Stimulated activated naive B cell treated with anti-CD40 and anti-IgM and Interleukin-4, amounts not matched to agents 10 μg/mL and 1 μg/mL and 100 μg/mL, for 72 hours (primary cell): Measurements from ENCODE around the gene LEPR.

Experiments
- ATAC-seq, 2 donors: fragments of 150-1000 bp; cut with Tn5 transposase; replicated peaks; 2 replicates each; pipeline ENCODE4 v1.10.0; 2021; ENCODE audit warnings: moderate library complexity in 1 of 2
- DNase-seq: peaks from one replicate; pipeline ENCODE4 v3.0.0; 2021
- H3K27ac Mint-ChIP-seq: one replicate; pipeline ENCODE4 v1.8.0; 2022; ENCODE audit warnings: mild to moderate bottlenecking, mixed read lengths
- H3K27me3 Mint-ChIP-seq, 2 donors: one replicate each; pipeline ENCODE4 v1.8.0; 2022; ENCODE audit warnings: mixed read lengths in 2 of 2
- H3K36me3 Mint-ChIP-seq, 2 donors: one replicate each; pipeline ENCODE4 v1.8.0; 2022; ENCODE audit warnings: mixed read lengths in 2 of 2, mild to moderate bottlenecking in 1 of 2
- H3K4me1 Mint-ChIP-seq, 2 donors: one replicate each; pipeline ENCODE4 v1.8.0; 2022; ENCODE audit warnings: mixed read lengths in 2 of 2, mild to moderate bottlenecking in 1 of 2
- H3K4me3 Mint-ChIP-seq, 2 donors: one replicate each; pipeline ENCODE4 v1.8.0; 2022; ENCODE audit warnings: mild to moderate bottlenecking in 2 of 2, mixed read lengths in 2 of 2, moderate library complexity in 1 of 2
- H3K9me3 Mint-ChIP-seq, 2 donors: one replicate each; pipeline ENCODE4 v1.8.0; 2022; ENCODE audit warnings: mixed read lengths in 2 of 2, mild to moderate bottlenecking in 1 of 2

LEPR gene

DNA sequence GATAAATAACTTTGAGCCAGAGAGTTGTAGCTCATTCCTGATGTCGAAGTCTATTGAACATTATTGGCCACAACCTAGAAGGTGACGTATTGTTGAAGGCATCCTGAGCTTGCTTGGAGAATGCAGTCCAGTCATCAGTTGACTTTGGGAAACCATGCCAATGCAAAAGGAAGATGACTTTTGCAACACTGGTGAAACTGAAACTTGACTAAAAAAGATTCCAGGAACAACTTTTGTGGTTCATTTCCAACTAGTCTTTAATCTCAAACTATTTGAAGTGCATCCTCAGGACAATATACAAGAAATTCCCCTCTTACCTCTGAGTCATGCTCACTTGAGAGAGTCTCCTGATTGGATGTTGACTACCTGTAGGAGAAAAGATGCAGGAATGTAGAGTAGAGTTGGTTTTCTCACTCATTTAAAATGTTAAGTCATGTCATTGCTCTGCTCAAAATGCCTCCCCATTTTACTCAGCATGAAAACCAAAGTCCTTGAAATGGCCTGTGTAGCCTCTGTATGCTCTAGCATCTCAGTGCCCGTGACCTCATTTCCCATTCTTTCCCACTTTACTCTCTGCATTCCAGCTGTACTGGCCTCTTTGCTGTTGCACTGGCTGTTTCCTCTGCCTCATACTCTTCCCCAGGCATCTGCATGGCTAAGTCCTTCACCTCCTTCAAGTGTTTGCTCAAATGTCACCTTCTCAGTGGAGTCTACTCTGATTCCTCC, 24.4 kb upstream of the LEPR start:
- no peak for ATAC-seq
- H3K9me3 Mint-ChIP-seq, result no peaks in the 10 kb centered on the region
- H3K4me1 Mint-ChIP-seq, result peaks cover 0 to 3% of the 10 kb centered on the region in 2 donors
- H3K36me3 Mint-ChIP-seq, result no peaks in the 10 kb centered on the region
- no peak overlapping the region for H3K4me3 Mint-ChIP-seq
- H3K27ac Mint-ChIP-seq, result no peak overlapping the region
- H3K27me3 Mint-ChIP-seq, result no peaks in the 10 kb centered on the region
- DNase-seq, result no peak

DNA sequence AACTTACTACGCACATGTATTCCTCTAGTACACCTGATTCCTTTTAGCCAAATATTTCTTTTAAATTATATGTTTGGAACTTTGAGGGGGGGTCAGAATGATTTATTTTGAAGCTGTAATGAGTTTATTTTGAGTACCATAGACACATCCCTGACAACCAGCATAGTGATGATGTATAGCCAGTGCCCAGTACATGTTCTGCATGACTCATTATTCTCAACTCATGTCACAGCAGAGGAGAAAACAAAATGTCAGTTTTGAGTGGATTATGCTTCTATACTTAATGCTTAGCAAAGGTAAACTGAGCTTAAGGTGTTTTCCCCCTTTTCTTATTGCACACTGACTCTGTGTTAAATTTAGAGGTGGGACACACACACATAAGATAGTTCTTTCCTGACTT, 22.4 kb upstream of the LEPR start:
- ATAC-seq (no peak), DNase-seq (no peak)
- no peak overlapping the region for H3K4me3 Mint-ChIP-seq
- H3K27me3 Mint-ChIP-seq, result peaks cover 0 to 1% of the 10 kb centered on the region in 2 donors
- no peaks in the 10 kb centered on the region for H3K36me3 Mint-ChIP-seq
- H3K9me3 Mint-ChIP-seq, result no peaks in the 10 kb centered on the region
- peaks cover 0 to 3% of the 10 kb centered on the region in 2 donors for H3K4me1 Mint-ChIP-seq
- H3K27ac Mint-ChIP-seq, result no peak overlapping the region

DNA sequence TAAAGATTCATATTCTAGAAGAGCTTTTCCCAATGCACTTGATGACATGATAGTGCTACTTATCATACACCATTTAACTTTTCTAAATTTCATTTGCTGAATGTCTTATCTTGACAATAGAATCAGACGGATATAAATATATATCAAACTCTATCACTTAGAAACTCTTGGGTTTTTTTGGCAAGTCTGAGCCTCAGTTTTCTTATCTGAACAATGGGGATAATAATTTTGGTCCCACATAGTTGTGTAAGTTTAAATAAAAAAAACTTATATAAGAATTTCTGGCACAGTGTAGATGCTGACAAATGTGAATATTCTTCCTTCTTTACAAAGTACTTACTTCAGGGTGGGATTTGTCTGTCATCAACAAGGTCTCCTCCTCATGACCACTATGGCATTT, 21.5 kb upstream of the LEPR start:
- Mint-ChIP-seq H3K27me3 (peaks cover 0 to 3% of the 10 kb centered on the region in 2 donors), H3K4me1 (peaks cover 0 to 3% of the 10 kb centered on the region in 2 donors), H3K9me3 (no peaks in the 10 kb centered on the region), H3K4me3 (no peak overlapping the region), H3K36me3 (no peaks in the 10 kb centered on the region), H3K27ac (no peak overlapping the region)
- no peak for DNase-seq
- no peak for ATAC-seq

DNA sequence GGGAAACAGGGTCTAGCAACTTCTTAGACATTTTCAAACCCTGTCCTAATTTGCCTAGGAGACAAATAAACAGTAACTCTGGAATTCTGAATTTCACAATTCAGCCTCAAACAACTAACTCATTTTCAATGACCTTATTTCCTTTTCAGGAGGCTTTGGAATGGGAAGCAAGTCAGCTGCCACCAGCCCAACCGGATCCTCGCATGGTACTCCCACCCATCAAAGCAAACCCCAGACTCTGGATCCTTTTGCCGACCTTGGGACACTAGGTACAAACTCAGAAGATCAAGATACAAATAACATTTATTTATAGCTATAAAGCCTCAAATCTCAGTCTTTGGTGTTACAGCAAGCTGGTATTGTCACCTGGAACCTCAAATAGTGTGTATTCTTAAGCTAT, 18.9 kb upstream of the LEPR start:
- H3K27ac Mint-ChIP-seq, result no peak overlapping the region
- H3K27me3 Mint-ChIP-seq, result peaks cover 0 to 9% of the 10 kb centered on the region in 2 donors
- no peak for DNase-seq
- H3K9me3 Mint-ChIP-seq, result no peaks in the 10 kb centered on the region
- ATAC-seq, result no peak
- H3K36me3 Mint-ChIP-seq, result no peaks in the 10 kb centered on the region
- no peaks in the 10 kb centered on the region for H3K4me1 Mint-ChIP-seq
- no peak overlapping the region for H3K4me3 Mint-ChIP-seq

DNA sequence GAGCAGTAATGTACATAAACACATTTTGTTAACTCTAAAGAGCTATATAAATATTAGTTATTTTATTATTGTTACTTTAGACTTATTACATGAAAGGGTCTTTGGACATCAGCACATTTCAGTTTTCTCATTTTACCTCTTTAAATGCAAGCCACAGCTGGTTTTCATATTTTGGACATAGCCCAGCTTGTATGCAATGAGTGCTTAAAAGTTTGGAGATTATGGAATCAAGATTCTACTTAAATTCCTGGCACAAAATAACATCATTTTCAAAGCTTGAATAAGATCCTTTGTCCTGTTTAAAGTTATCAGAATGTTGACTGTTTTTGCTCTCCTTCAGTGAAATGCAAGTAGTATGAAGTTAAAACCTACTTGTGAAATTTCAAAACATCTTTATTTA, 15.5 kb upstream of the LEPR start:
- no peaks in the 10 kb centered on the region for H3K4me1 Mint-ChIP-seq
- H3K27me3 Mint-ChIP-seq, result peaks cover 0 to 23% of the 10 kb centered on the region in 2 donors
- peaks cover 0 to 3% of the 10 kb centered on the region in 2 donors for H3K36me3 Mint-ChIP-seq
- DNase-seq (no peak), ATAC-seq (no peak)
- no peak overlapping the region for H3K27ac Mint-ChIP-seq
- H3K4me3 Mint-ChIP-seq, result no peak overlapping the region
- H3K9me3 Mint-ChIP-seq, result no peaks in the 10 kb centered on the region

DNA sequence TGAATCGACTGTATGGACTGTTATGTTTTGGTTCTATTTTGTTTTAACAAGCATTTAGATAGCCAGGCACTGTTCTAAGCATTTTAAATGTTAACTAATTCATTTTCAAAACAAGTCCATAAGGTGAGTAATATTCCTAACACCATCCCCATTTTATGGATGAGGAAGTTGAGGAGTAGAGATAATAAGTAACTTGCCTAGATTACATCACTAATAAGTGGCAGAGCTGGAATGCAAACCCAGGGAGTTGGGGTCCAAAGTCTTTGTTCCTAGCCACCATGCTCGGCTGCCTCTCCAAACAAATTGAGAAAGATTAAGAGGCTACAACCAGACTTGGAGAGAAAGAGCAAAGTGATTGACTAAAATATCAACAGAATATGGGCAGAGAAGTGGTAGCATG, 12.6 kb upstream of the LEPR start:
- H3K4me1 Mint-ChIP-seq, result no peaks in the 10 kb centered on the region
- ATAC-seq (no peak), DNase-seq (no peak)
- H3K4me3 Mint-ChIP-seq, result no peak overlapping the region
- peaks cover 0 to 3% of the 10 kb centered on the region in 2 donors for H3K36me3 Mint-ChIP-seq
- no peak overlapping the region for H3K27ac Mint-ChIP-seq
- H3K27me3 Mint-ChIP-seq, result peaks cover 0 to 28% of the 10 kb centered on the region in 2 donors
- no peaks in the 10 kb centered on the region for H3K9me3 Mint-ChIP-seq

DNA sequence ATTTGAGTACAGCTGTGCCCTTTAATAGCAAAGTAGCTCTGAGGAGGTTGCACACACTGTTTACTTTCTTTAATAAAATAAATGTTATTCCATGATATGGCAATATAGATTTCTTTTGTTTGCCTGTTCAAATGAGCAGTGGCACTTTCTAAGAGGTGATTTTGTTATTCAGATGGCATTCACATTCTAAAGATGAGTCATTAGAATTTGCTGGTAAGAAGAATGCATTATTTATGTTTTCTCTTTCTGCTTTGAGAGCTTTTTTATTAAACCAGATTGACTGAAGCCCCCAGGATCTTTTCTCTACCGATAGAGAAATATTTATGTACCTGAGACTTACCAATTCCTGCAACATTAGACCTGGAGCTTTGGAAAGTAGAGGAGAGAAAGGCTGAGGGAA, 11.2 kb upstream of the LEPR start:
- Mint-ChIP-seq H3K4me1 (no peaks in the 10 kb centered on the region), H3K27ac (no peak overlapping the region), H3K9me3 (no peaks in the 10 kb centered on the region), H3K4me3 (no peak overlapping the region), H3K27me3 (peaks cover 0 to 25% of the 10 kb centered on the region in 2 donors), H3K36me3 (peaks cover 0 to 3% of the 10 kb centered on the region in 2 donors)
- DNase-seq (no peak), ATAC-seq (no peak)

DNA sequence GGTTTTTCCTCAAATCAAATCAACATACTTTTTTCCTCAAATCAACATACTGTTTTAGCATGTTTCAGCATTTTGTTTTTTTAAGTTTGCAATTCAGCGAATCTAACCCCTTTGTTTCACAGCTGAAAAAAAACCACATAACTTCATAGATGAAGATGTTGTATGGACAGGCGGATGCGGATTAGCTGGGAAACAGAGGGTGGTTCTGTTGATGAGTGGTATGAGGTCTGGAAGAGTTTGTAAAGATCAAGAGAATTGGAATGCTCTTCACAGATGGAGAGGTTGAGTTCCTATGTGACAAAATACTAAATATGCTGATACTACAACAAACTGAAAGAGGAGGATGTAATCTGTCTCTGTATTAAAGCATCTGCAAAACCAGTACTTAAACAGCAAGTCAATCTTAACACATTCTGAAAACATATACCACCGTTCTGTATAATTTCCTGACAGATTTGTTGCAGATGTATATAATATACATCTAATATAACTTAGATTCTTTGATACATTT, 10.6 kb upstream of the LEPR start:
- ATAC-seq, result no peak
- Mint-ChIP-seq H3K27me3 (peaks cover 0 to 25% of the 10 kb centered on the region in 2 donors), H3K4me3 (no peak overlapping the region)

DNA sequence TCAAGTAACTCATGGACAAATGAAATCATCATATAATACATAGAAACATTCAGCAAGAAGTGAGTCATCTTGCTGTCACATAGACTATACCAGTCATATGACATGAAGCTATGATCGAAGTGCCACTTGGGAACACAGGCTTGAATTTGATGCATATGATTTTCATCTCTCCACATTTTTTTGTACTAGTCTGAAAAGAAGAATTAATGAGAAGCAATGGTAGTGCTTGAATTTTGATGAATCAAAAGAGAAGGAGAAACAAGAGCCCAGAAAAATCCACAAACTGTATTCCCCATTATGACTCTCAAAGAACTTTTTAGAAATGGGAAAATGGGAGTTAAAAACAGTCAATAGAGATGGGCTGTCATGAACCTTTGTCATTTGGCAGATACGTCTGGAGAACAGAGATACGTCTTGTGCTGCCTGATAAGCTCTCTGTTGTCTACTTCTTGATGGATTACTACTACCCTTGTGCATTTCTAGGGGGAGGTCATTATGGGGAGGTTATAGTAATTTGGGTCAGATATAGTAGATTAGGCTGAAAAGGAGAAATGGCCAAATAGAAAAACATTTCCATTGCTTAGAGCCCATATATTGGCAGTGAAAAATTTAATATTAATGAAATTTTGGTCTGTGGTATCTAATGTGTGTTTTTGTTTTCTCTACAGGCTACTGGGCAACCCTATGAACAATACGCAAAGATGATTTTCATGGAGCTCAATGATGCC, 8.0 kb upstream of the LEPR start:
- Mint-ChIP-seq H3K4me3 (no peak overlapping the region), H3K36me3 (peaks cover 0 to 3% of the 10 kb centered on the region in 2 donors), H3K27ac (no peak overlapping the region), H3K9me3 (no peaks in the 10 kb centered on the region), H3K4me1 (no peaks in the 10 kb centered on the region), H3K27me3 (peaks cover 0 to 19% of the 10 kb centered on the region in 2 donors)
- DNase-seq (no peak), ATAC-seq (no peak)

More for the DNA sequence above, 10.6 kb upstream of the LEPR start:
- no peaks in the 10 kb centered on the region for H3K4me1 Mint-ChIP-seq
- H3K27ac Mint-ChIP-seq, result no peak overlapping the region
- no peak for DNase-seq
- H3K9me3 Mint-ChIP-seq, result no peaks in the 10 kb centered on the region
- H3K36me3 Mint-ChIP-seq, result peaks cover 0 to 3% of the 10 kb centered on the region in 2 donors

DNA sequence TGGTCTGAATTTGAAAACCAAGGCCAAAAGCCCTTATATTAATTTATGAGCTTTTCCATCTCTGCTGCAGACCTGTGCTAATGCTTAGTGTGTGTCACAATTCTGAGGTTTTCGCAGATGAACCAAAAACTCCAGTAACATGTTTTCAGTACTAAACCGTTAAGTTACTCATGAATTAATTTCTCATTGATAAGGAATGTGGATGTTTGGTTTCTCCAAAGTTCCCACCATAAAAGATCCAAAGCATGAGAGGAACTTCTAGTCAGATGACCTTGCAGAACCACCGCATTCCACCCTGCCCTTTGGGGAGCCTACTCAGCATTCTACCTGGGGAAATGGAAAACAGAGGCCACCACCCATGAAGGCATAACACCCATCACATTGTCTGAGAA, 7.5 kb upstream of the LEPR start:
- DNase-seq (no peak), ATAC-seq (no peak)
- Mint-ChIP-seq H3K27ac (no peak overlapping the region), H3K9me3 (no peaks in the 10 kb centered on the region), H3K4me3 (no peak overlapping the region), H3K36me3 (peaks cover 0 to 3% of the 10 kb centered on the region in 2 donors), H3K4me1 (no peaks in the 10 kb centered on the region), H3K27me3 (peaks cover 0 to 16% of the 10 kb centered on the region in 2 donors)

DNA sequence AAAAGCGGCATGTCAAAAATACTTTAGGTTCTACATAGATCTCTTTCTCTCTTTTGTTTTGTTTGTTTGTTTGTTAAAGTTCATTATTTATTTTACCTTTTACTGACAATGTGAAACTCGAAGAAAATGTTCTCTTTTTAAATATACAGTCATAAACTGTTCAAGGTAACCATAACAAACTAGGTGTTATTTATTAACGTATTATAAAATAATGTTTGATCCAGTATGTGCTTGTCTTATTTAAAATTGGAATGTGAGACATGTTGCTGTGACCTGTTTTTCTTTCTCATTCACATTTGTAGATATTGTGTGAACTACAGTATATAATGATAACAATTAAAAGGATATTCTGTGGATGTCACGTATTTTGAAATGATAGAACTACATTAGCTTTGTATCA, 5.9 kb upstream of the LEPR start:
- ATAC-seq, result no peak
- no peak overlapping the region for H3K27ac Mint-ChIP-seq
- H3K36me3 Mint-ChIP-seq, result peaks cover 0 to 3% of the 10 kb centered on the region in 2 donors
- DNase-seq, result no peak
- H3K27me3 Mint-ChIP-seq, result peaks cover 0 to 9% of the 10 kb centered on the region in 2 donors
- H3K9me3 Mint-ChIP-seq, result no peaks in the 10 kb centered on the region
- H3K4me3 Mint-ChIP-seq, result no peak overlapping the region
- H3K4me1 Mint-ChIP-seq, result peaks cover 1 to 7% of the 10 kb centered on the region in 2 donors

DNA sequence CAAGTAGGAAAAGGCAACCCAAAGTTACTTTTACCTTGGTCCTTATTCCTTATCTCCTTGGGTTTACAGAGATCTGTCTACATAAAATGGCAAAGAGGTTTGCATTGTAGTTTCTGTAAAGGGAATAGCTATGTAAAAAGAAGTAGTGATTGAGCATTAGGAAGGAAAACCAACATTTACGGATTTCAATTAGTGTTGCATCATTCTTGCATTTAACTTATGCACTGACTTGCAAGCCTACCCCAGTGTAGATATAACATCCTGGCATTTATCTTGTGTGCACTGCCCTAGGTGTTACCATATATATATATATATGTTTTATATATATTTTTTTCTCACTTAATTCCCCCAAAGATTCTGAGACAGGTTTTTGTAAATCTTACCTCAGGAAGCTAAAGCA, 3.7 kb upstream of the LEPR start:
- no peaks in the 10 kb centered on the region for H3K9me3 Mint-ChIP-seq
- H3K4me3 Mint-ChIP-seq, result no peak overlapping the region
- peaks cover 0 to 4% of the 10 kb centered on the region in 2 donors for H3K27me3 Mint-ChIP-seq
- ATAC-seq (no peak), DNase-seq (no peak)
- peaks cover 6 to 10% of the 10 kb centered on the region in 2 donors for H3K4me1 Mint-ChIP-seq
- no peak overlapping the region for H3K27ac Mint-ChIP-seq
- no peaks in the 10 kb centered on the region for H3K36me3 Mint-ChIP-seq

DNA sequence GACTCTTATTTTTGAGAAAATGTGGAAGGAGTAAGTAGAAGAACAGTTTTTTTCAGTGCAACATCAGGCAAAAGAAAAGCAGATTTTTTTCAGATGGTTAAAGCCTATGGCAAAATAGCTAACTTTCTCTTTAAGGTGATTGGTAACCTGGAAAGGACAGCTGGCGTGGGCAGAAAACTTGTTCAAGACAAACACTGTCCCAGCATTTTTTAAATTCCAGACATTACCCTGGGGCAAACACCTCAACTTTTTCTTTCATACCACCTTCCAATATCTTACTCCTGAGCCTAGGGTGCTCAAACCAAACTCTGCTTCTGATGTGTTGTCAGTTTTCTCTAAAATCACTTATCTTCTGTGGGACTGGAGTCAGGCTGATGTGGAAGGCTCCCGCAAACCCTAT, 2.7 kb upstream of the LEPR start:
- Mint-ChIP-seq H3K4me1 (peaks cover 6 to 10% of the 10 kb centered on the region in 2 donors), H3K27ac (no peak overlapping the region), H3K9me3 (no peaks in the 10 kb centered on the region), H3K27me3 (no peaks in the 10 kb centered on the region), H3K4me3 (no peak overlapping the region), H3K36me3 (no peaks in the 10 kb centered on the region)
- DNase-seq, result no peak
- no peak for ATAC-seq

DNA sequence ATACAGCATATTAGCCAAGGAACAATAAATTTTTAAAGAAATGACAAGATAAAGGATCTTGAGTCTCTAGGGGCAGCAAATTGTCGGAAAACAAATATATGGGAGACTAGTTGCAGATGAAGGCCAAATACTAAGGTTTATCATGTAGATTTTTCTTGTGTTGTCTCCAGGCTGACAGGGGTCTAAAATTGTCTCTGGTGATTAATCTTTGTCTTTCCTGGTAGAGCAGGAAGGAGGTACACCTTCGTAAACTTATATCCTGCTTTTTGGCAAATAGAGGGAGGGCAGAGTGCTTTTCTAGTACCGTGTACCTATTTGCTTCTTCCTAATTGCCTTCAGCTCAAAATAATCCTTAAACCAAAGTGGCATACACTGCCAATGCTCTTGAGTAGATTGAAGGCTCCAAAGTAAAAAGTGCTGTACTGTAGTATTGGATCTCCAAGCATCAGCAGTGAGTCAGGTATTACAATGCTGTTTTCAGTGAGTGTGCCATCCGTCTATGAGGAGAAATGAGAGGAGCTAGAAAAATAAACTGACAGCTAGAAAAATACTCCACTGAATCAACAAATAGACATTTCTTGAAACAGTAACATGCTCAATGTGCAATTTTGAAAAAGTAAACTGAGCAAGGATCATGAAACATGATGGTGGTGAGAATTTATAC, 1.8 kb upstream of the LEPR start:
- Mint-ChIP-seq H3K27ac (no peak overlapping the region), H3K36me3 (no peaks in the 10 kb centered on the region), H3K27me3 (no peaks in the 10 kb centered on the region), H3K4me3 (no peak overlapping the region), H3K9me3 (no peaks in the 10 kb centered on the region), H3K4me1 (peaks cover 6 to 10% of the 10 kb centered on the region in 2 donors)
- no peak for ATAC-seq
- no peak for DNase-seq
